H1 (cell line): ENCODE results near the gene SCAPER. TPM values are rescaled to one million over a fixed set of nuclear protein-coding genes. Genes with fewer than 3 reads are reported as not detected.

Experiments used
- CTCF ChIA-PET: fragments of 300-600 bp; sonication (Branson Sonifier 250); formaldehyde crosslinking; loops from one replicate; lab custom pipeline; 2021; ENCODE audit not compliant: partially characterized antibody; lab: Charles Lee
- POLR2A ChIA-PET: fragments of 300-600 bp; sonication (Branson Sonifier 250); formaldehyde crosslinking; loops from one replicate; lab custom pipeline; 2021; ENCODE audit warnings: inconsistent platforms; ENCODE audit not compliant: partially characterized antibody; lab: Charles Lee
- DNase-seq, 2 experiments: peaks; one replicate each; pipeline versions ENCODE4 v3.0.0 to v3.0.0-alpha.2; 2010 to 2022; ENCODE audit warnings: low spot score in 2 of 2, low read depth in 1 of 2, mixed read lengths in 1 of 2
- FAIRE-seq: peaks from 2 replicates; lab custom pipeline; 2011; peaks lifted over from hg19 to GRCh38; lab: Jason Lieb, UNC
- H2AFZ ChIP-seq: 2 replicates; pipeline ENCODE4 v1.8.1; 2012; ENCODE audit warnings: low read length, inconsistent platforms
- H2AK5ac ChIP-seq: 2 replicates; pipeline ENCODE4 v1.6.1; 2013; ENCODE audit warnings: low read depth, low read length
- H2BK120ac ChIP-seq: replicated peaks from 2 replicates; pipeline ENCODE3; 2013; ENCODE audit warnings: low read depth, low read length, inconsistent platforms
- H2BK12ac ChIP-seq: 2 replicates; pipeline ENCODE4 v1.6.1; 2013; ENCODE audit warnings: low read depth, low read length
- H2BK15ac ChIP-seq: 2 replicates; pipeline ENCODE4 v1.6.1; 2013; ENCODE audit warnings: low read length
- H2BK20ac ChIP-seq: 2 replicates; pipeline ENCODE4 v1.6.1; 2013; ENCODE audit warnings: low read length
- H2BK5ac ChIP-seq: 2 replicates; pipeline ENCODE4 v1.6.1; 2013; ENCODE audit warnings: low read depth, low read length
- H3K14ac ChIP-seq: 2 replicates; pipeline ENCODE4 v1.6.1; 2013; ENCODE audit warnings: inconsistent platforms; ENCODE audit not compliant: insufficient read length
- H3K18ac ChIP-seq: 2 replicates; pipeline ENCODE4 v1.6.1; 2013; ENCODE audit warnings: low read length; ENCODE audit errors: extremely low read depth
- H3K23ac ChIP-seq: 2 replicates; pipeline ENCODE4 v1.6.1; 2013; ENCODE audit warnings: inconsistent platforms; ENCODE audit not compliant: insufficient read length
- H3K23me2 ChIP-seq: 2 replicates; pipeline ENCODE4 v1.6.1; 2013; ENCODE audit warnings: low read depth, low read length
- H3K27ac ChIP-seq: 2 replicates; pipeline ENCODE4 v1.6.1; 2011; ENCODE audit warnings: low read depth, low read length, inconsistent platforms
- H3K27me3 ChIP-seq, 4 experiments: replicated peaks in 1 of 4; 1 replicate in 1 of 4; 2 replicates in 3 of 4; pipeline versions ENCODE4 v1.6.1 to v1.8.1; 2011 to 2013; ENCODE audit warnings: low read length in 3 of 4, mild to moderate bottlenecking in 3 of 4, inconsistent platforms in 2 of 4, mixed read lengths in 2 of 4, moderate library complexity in 1 of 4; ENCODE audit not compliant: control insufficient read depth in 3 of 4, insufficient read depth in 3 of 4; ENCODE audit errors: extremely low read depth in 1 of 4
- H3K36me3 ChIP-seq, 4 experiments: 2 replicates each; pipeline versions ENCODE4 v1.6.1 to v1.8.1; 2011 to 2013; ENCODE audit warnings: mild to moderate bottlenecking in 4 of 4, low read length in 3 of 4, moderate library complexity in 2 of 4, control low read depth in 1 of 4, inconsistent platforms in 1 of 4; ENCODE audit not compliant: insufficient read depth in 4 of 4, control insufficient read depth in 2 of 4
- H3K4ac ChIP-seq: replicated peaks from 2 replicates; pipeline ENCODE3; 2013; ENCODE audit warnings: low read length, low read depth, mixed read lengths, inconsistent platforms; ENCODE audit not compliant: insufficient read length
- H3K4me1 ChIP-seq, 4 experiments: replicated peaks in 1 of 4; 1 replicate in 1 of 4; 2 replicates in 3 of 4; pipeline versions ENCODE4 v1.6.1 to v1.8.1; 2011 to 2013; ENCODE audit warnings: low read length in 3 of 4, inconsistent platforms in 2 of 4, mixed read lengths in 1 of 4; ENCODE audit not compliant: insufficient read depth in 4 of 4, control insufficient read depth in 3 of 4
- H3K4me2 ChIP-seq, 2 experiments: 2 replicates each; pipeline versions ENCODE4 v1.6.1 to v1.8.1; 2011 to 2013; ENCODE audit warnings: low read depth in 2 of 2, low read length in 2 of 2, control low read depth in 1 of 2, inconsistent platforms in 1 of 2, mild to moderate bottlenecking in 1 of 2; ENCODE audit not compliant: insufficient read depth in 1 of 2
- H3K4me3 ChIP-seq, 4 experiments: fragments of 200-600, 300-600 bp in 1 of 4; sonication (generic), shearing (Covaris generic), sonication (Bioruptor Twin) in 1 of 4; 2 replicates each; pipeline versions ENCODE4 v1.5.1 to v1.8.1; 2011 to 2016; ENCODE audit warnings: low read length in 4 of 4, low read depth in 3 of 4, control low read depth in 2 of 4, inconsistent platforms in 2 of 4, mild to moderate bottlenecking in 2 of 4, mixed read lengths in 1 of 4, moderate library complexity in 1 of 4; ENCODE audit not compliant: insufficient read depth in 2 of 4; ENCODE audit errors: extremely low read depth in 1 of 4
- H3K56ac ChIP-seq: replicated peaks from 2 replicates; pipeline ENCODE3; 2013; ENCODE audit warnings: low read depth, mild to moderate bottlenecking, mixed read lengths, low read length, inconsistent platforms; ENCODE audit not compliant: insufficient read length
- H3K79me1 ChIP-seq: 2 replicates; pipeline ENCODE4 v1.6.1; 2013; ENCODE audit warnings: low read depth, low read length, control low read depth
- H3K79me2 ChIP-seq, 2 experiments: 2 replicates each; pipeline versions ENCODE4 v1.6.1 to v1.8.1; 2012 to 2013; ENCODE audit warnings: low read length in 2 of 2, mild to moderate bottlenecking in 2 of 2, inconsistent platforms in 1 of 2; ENCODE audit not compliant: insufficient read depth in 2 of 2, control insufficient read depth in 1 of 2
- H3K9ac ChIP-seq, 4 experiments: replicated peaks in 1 of 4; 1 replicate in 1 of 4; 2 replicates in 3 of 4; pipeline versions ENCODE4 v1.6.1 to v1.8.1; 2011 to 2013; ENCODE audit warnings: low read depth in 3 of 4, low read length in 3 of 4, control low read depth in 2 of 4, mild to moderate bottlenecking in 2 of 4, moderate library complexity in 2 of 4, inconsistent platforms in 1 of 4; ENCODE audit errors: extremely low read depth in 1 of 4
- H3K9me3 ChIP-seq, 2 experiments: 2 replicates each; pipeline versions ENCODE4 v1.6.1 to v1.8.1; 2012 to 2013; ENCODE audit warnings: mild to moderate bottlenecking in 2 of 2, moderate library complexity in 2 of 2, control low read depth in 1 of 2, inconsistent platforms in 1 of 2, low read depth in 1 of 2, low read length in 1 of 2, mixed read lengths in 1 of 2; ENCODE audit not compliant: insufficient read depth in 2 of 2
- H4K20me1 ChIP-seq, 2 experiments: replicated peaks in 1 of 2; 2 replicates each; pipeline versions ENCODE3 to v1.8.1; 2011 to 2013; ENCODE audit warnings: inconsistent platforms in 2 of 2, low read length in 2 of 2, mild to moderate bottlenecking in 1 of 2; ENCODE audit not compliant: insufficient read depth in 2 of 2, control insufficient read depth in 1 of 2
- H4K5ac ChIP-seq: 2 replicates; pipeline ENCODE4 v1.6.1; 2013; ENCODE audit warnings: low read length, low read depth, mixed read lengths, inconsistent platforms; ENCODE audit not compliant: insufficient read length
- H4K8ac ChIP-seq: 2 replicates; pipeline ENCODE4 v1.8.0; 2013; ENCODE audit warnings: mild to moderate bottlenecking, moderate library complexity, low read length, inconsistent platforms; ENCODE audit not compliant: insufficient read depth; ENCODE audit errors: extremely low read depth
- H4K91ac ChIP-seq: replicated peaks from 2 replicates; pipeline ENCODE3; 2013; ENCODE audit warnings: low read length, mixed read lengths, inconsistent platforms; ENCODE audit not compliant: insufficient read length
- CTCF ChIP-seq, 3 experiments: IDR thresholded peaks; 1 replicate in 2 of 3; 2 replicates in 1 of 3; pipeline versions ENCODE4 v1.5.1 to v1.6.1; 2011; ENCODE audit warnings: low read length in 3 of 3, mild to moderate bottlenecking in 3 of 3, inconsistent platforms in 2 of 3, low read depth in 1 of 3, moderate library complexity in 1 of 3; ENCODE audit not compliant: insufficient read depth in 1 of 3; ENCODE audit errors: control extremely low read depth in 1 of 3
- GABPA ChIP-seq: IDR thresholded peaks from 2 replicates; pipeline ENCODE4 v1.6.1; 2011; ENCODE audit warnings: mild to moderate bottlenecking, low read length, moderate library complexity, borderline replicate concordance; ENCODE audit not compliant: insufficient read depth
- GTF2F1 ChIP-seq: IDR thresholded peaks from 2 replicates; pipeline ENCODE4 v1.6.1; 2012; ENCODE audit warnings: low read depth, low read length, improper control_type of control experiment, borderline replicate concordance
- KDM5A ChIP-seq: fragments of 200-600 bp; IDR thresholded peaks from 2 replicates; pipeline ENCODE4 v1.7.1; 2012; ENCODE audit warnings: mild to moderate bottlenecking, low read length, inconsistent platforms, mixed read lengths
- PHF8 ChIP-seq: fragments of 200-600 bp; sonication (generic); conservative IDR thresholded peaks from 2 replicates; pipeline ENCODE4 v1.7.1; 2012; ENCODE audit warnings: low read depth, mild to moderate bottlenecking, inconsistent platforms, low read length, moderate library complexity
- POLR2A ChIP-seq, 2 experiments: IDR thresholded peaks; 1 replicate in 1 of 2; 2 replicates in 1 of 2; pipeline ENCODE4 v1.6.1; 2011; ENCODE audit warnings: low read depth in 2 of 2, low read length in 2 of 2, mild to moderate bottlenecking in 2 of 2; ENCODE audit errors: control extremely low read depth in 1 of 2
- RFX5 ChIP-seq: IDR thresholded peaks from 2 replicates; pipeline ENCODE4 v1.6.1; 2011; ENCODE audit warnings: low read depth, low read length, improper control_type of control experiment, borderline replicate concordance
- SIN3A ChIP-seq, 2 experiments: IDR thresholded peaks in 1 of 2; conservative IDR thresholded peaks in 1 of 2; 2 replicates each; pipeline ENCODE4 v1.6.1; 2011 to 2012; ENCODE audit warnings: low read length in 2 of 2, improper control_type of control experiment in 1 of 2, low read depth in 1 of 2, mild to moderate bottlenecking in 1 of 2
- TAF7 ChIP-seq: optimal IDR thresholded peaks from 2 replicates; pipeline ENCODE3; 2011; ENCODE audit warnings: low read depth, mild to moderate bottlenecking, inconsistent platforms, low read length, moderate library complexity, borderline replicate concordance
- USF2 ChIP-seq: IDR thresholded peaks from 2 replicates; pipeline ENCODE4 v1.6.1; 2011; ENCODE audit warnings: low read length, improper control_type of control experiment
- WGBS, 2 experiments: shearing (Covaris generic) in 1 of 2; methylation state at CpG; one replicate each; pipeline versions ENCODE4 v1.1.6 to v1.1.7; 2013 to 2015; ENCODE audit warnings: low lambda C conversion rate in 2 of 2, mixed read lengths in 2 of 2, inconsistent platforms in 1 of 2, low coverage in 1 of 2, missing lambda C conversion rate in 1 of 2; ENCODE audit not compliant: insufficient replicate concordance in 2 of 2, insufficient coverage in 1 of 2, insufficient read length in 1 of 2; ENCODE audit errors: extremely low coverage in 1 of 2, missing lambda C conversion rate in 1 of 2; 5-methylcytosine and 5-hydroxymethylcytosine counted together
- polyA plus RNA-seq, 7 experiments: library from polyadenylated mRNA; depleted of rRNA in 3 of 7; stranded (reverse) in 5 of 7; unstranded in 2 of 7; fragments of >200 nt in 5 of 7; fragments of 200-250 nt in 2 of 7; gene quantifications; 1 replicate in 5 of 7; 2 replicates in 1 of 7; 4 replicates in 1 of 7; pipeline versions ENCODE4 v1.2.1 to v1.2.3, GENCODE V29; 2011 to 2013; ENCODE audit warnings: missing spikeins in 2 of 7, mixed read lengths in 2 of 7
- total RNA-seq: library from RNA; stranded (reverse); fragmentation: NEBNext Ultra II Directional; extraction: Animal tissue kit (Norgen Biotek cat#: 25700); gene quantifications from 2 replicates; pipeline ENCODE4 v1.2.1, GENCODE V29; 2021

Gene SCAPER
- total and polyA plus RNA-seq, 2 of the 8 experiments (the other 6 are each of a cell fraction or from before 2014, with no cell fraction given): 1.6 to 6.8 TPM

- no peak overlapping the region for H3K4ac ChIP-seq
- no peak overlapping the region for H3K27ac ChIP-seq
- no peak overlapping the region for H2AK5ac ChIP-seq
- H3K9ac ChIP-seq: no peak overlapping the region
- no peak overlapping the region for H3K23ac ChIP-seq
- FAIRE-seq (no peak), DNase-seq (no peak)
- 95% methylated on average over 3 of the region's 3 CpGs; no CpG with 5 or more reads in 1 of the 2 experiments for WGBS, 2 experiments
- no peak overlapping the region for H2BK5ac ChIP-seq
- H3K4me1 ChIP-seq: no peaks in the 10 kb centered on the region
- H3K79me1 ChIP-seq: no peaks in the 10 kb centered on the region
- no peak overlapping the region for H3K4me2 ChIP-seq
- no peak overlapping the region for H3K4me3 ChIP-seq
- H3K23me2 ChIP-seq: no peaks in the 10 kb centered on the region
- ChIA-PET POLR2A (no interaction called here), CTCF (interaction anchor here (0.6 to 1.2 kb wide), 3 partner anchors 11 to 456 kb away, joined by 3 read pairs; no protein-coding TSS in a partner anchor)
- H2BK15ac ChIP-seq: no peak overlapping the region
- H3K14ac ChIP-seq: no peak overlapping the region
- H2AFZ ChIP-seq: no peak overlapping the region
- H4K20me1 ChIP-seq: no peaks in the 10 kb centered on the region
- no peaks in the 10 kb centered on the region for H3K9me3 ChIP-seq
- no peak overlapping the region for H4K8ac ChIP-seq
- H2BK12ac ChIP-seq: no peak overlapping the region
- no peaks in the 10 kb centered on the region for H3K36me3 ChIP-seq
- no peak overlapping the region for H2BK20ac ChIP-seq
- no peak overlapping the region for H4K91ac ChIP-seq
- no peaks in the 10 kb centered on the region for H3K79me2 ChIP-seq
- H3K27me3 ChIP-seq: no peaks in the 10 kb centered on the region
- H3K18ac ChIP-seq: no peak overlapping the region
- H3K56ac ChIP-seq: no peak overlapping the region
- TF ChIP-seq GTF2F1: no peak
- no peak for TF ChIP-seq PHF8
- no peak for TF ChIP-seq GABPA
- no peak for TF ChIP-seq RFX5
- no peak for TF ChIP-seq POLR2A (IDR thresholded peaks at IDR 0.05; ENCODE audit: control extremely low read depth in 1 of 2, low read depth in 2 of 2, low read length in 2 of 2)
- TF ChIP-seq CTCF (IDR thresholded peaks at IDR 0.05; ENCODE audit: control extremely low read depth in 1 of 3, insufficient read depth in 1 of 3, low read depth in 1 of 3, low read length in 3 of 3): no peak
- no peak for TF ChIP-seq SIN3A (conservative IDR thresholded peaks at IDR 0.05 in 1 of 2, IDR thresholded peaks at IDR 0.05 in 1 of 2; ENCODE audit: low read depth in 1 of 2, low read length in 2 of 2)
- no peak for TF ChIP-seq KDM5A
- no peak for TF ChIP-seq TAF7
- no peak for TF ChIP-seq USF2
- TF ChIP-seq, all 59 proteins: peak for 0
- Histone ChIP-seq H4K5ac (no peak overlapping the region), H2BK120ac (no peak overlapping the region)
These were observed 513.8 kb downstream of the SCAPER start for GRCh38 chr15:76391309-76391708.
